Testis (tissue), 3 donors: Measurements from ENCODE around the gene AMIGO1. TPM values are rescaled to one million over a fixed set of nuclear protein-coding genes. Genes with fewer than 3 reads are reported as not detected.

Source experiments
- DNase-seq: peaks from one replicate; pipeline ENCODE4 v3.0.0-alpha.2; 2019
- H3K27ac ChIP-seq, 2 donors: fragments of 200-600 bp; sonication (generic); one replicate each; pipeline ENCODE4 v1.5.1; 2019
- H3K27me3 ChIP-seq: fragments of 200-600 bp; sonication (generic); one replicate; pipeline ENCODE4 v1.5.1; 2019
- H3K36me3 ChIP-seq: fragments of 200-600 bp; sonication (generic); one replicate; pipeline ENCODE4 v1.5.1; 2017; ENCODE audit warnings: low read depth; ENCODE audit errors: missing control alignments
- H3K4me1 ChIP-seq: fragments of 200-600 bp; sonication (generic); one replicate; pipeline ENCODE4 v1.5.1; 2019
- H3K4me3 ChIP-seq, 2 donors: fragments of 200-600 bp; sonication (generic); one replicate each; pipeline ENCODE4 v1.5.1; 2017 to 2019
- H3K9me3 ChIP-seq: fragments of 200-600 bp; sonication (generic); one replicate; pipeline ENCODE4 v1.5.1; 2017
- POLR2A ChIP-seq: fragments of 450-650 bp; IDR thresholded peaks from one replicate; pipeline ENCODE4 v1.6.1; 2017; ENCODE audit warnings: antibody characterized with exemption, mild to moderate bottlenecking, moderate library complexity
- WGBS, 2 donors: methylation state at CpG; one replicate each; pipeline ENCODE4 v1.1.5; 2018; 5-methylcytosine and 5-hydroxymethylcytosine counted together
- intact Hi-C: fragments of 100-400 bp; cut with DNase I; formaldehyde crosslinking; loops from one replicate; pipeline ENCODE4 v1.15.1; 2023; ENCODE audit warnings: low total_unique reads
- polyA plus RNA-seq: library from polyadenylated mRNA; stranded (reverse); fragments of 350-450 nt; fragmentation: Illumina TruSeq; extraction: RNeasy Lipid Tissue Mini Kit (QIAGEN cat#74804); gene quantifications from one replicate; pipeline ENCODE4 v1.2.3, GENCODE V29; 2014; ENCODE audit warnings: low read depth, low replicate concordance; ENCODE audit not compliant: insufficient read depth
- total RNA-seq, 2 donors: library from RNA; depleted of rRNA; stranded (reverse); fragments of >200 nt; gene quantifications; one replicate each; pipeline ENCODE4 v1.2.3, GENCODE V29; 2016
- TF ChIP-seq, protein P1 (sequence below), 3 experiments: fragments of 450-650 bp in 2 of 3; fragments of 200-600 bp in 1 of 3; sonication (generic) in 1 of 3; IDR thresholded peaks; one replicate each; pipeline ENCODE4 v1.5.1; 2016 to 2019; ENCODE audit warnings: antibody characterized with exemption in 3 of 3, mild to moderate bottlenecking in 2 of 3, moderate library complexity in 1 of 3

Gene AMIGO1
- total and polyA plus RNA-seq, 3 donors from 2014 or later = 5.1 to 6.7 (median 6.0) TPM

DNA sequence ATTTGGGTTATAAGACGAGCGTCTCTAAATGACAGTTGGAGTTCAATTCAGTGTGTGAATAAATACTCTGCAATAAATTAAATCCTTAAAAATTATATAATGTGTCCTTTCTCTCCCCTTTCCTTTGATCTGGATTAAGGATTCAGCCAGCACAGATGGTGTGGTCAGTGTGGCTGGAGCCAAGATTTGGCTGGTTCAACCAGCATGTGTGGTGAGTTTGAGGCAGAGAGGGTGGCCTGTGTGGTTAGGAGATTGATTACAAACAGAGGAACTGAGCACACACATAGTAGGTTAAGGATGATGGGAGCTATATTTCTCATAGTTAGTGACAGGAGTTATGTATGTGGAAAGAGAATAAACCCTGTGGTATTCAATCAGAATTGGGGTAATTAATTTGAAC is 14.2 kb upstream of the AMIGO1 start:
- intact Hi-C loops = no loop called here
- no peaks in the 10 kb centered on the region for H3K36me3 ChIP-seq
- no peaks in the 10 kb centered on the region for H3K9me3 ChIP-seq
- no peak overlapping the region for H3K27ac ChIP-seq
- peaks cover 12% of the 10 kb centered on the region for H3K4me1 ChIP-seq
- no peak for TF ChIP-seq POLR2A
- TF ChIP-seq, protein P1, sequence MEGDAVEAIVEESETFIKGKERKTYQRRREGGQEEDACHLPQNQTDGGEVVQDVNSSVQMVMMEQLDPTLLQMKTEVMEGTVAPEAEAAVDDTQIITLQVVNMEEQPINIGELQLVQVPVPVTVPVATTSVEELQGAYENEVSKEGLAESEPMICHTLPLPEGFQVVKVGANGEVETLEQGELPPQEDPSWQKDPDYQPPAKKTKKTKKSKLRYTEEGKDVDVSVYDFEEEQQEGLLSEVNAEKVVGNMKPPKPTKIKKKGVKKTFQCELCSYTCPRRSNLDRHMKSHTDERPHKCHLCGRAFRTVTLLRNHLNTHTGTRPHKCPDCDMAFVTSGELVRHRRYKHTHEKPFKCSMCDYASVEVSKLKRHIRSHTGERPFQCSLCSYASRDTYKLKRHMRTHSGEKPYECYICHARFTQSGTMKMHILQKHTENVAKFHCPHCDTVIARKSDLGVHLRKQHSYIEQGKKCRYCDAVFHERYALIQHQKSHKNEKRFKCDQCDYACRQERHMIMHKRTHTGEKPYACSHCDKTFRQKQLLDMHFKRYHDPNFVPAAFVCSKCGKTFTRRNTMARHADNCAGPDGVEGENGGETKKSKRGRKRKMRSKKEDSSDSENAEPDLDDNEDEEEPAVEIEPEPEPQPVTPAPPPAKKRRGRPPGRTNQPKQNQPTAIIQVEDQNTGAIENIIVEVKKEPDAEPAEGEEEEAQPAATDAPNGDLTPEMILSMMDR (IDR thresholded peaks at IDR 0.05) = no peak
- DNase-seq = no peak
- H3K27me3 ChIP-seq = no peaks in the 10 kb centered on the region
- 90% methylated on average over 2 of the region's 2 CpGs for WGBS, 2 donors
- no peak overlapping the region for H3K4me3 ChIP-seq

DNA sequence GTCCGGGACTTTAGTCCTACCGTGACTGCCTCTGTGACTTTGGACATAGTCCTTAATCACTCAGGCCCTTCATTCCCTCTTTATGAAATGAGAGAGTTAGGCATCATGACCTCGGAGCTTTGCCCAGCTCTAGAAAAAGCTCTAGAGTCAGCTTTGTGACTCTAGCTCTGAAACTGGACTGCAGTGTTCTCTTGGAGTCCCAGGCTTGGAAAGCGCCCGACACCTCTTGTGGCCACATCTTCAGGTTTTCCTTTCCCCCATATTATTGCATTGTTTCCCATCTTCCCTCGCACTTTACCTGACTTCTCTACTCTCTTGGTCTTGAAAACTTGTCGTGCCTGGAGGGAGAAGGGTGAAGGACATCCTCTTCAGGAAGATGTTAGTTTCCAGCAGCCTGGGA is 12.5 kb upstream of the AMIGO1 start:
- Histone ChIP-seq H3K9me3 (no peaks in the 10 kb centered on the region), H3K27ac (no peak overlapping the region), H3K36me3 (no peaks in the 10 kb centered on the region), H3K27me3 (no peaks in the 10 kb centered on the region), H3K4me3 (no peak overlapping the region), H3K4me1 (peaks cover 12% of the 10 kb centered on the region)
- intact Hi-C loops = no loop called here
- TF ChIP-seq POLR2A = no peak
- TF ChIP-seq, protein P1 (IDR thresholded peaks at IDR 0.05) = no peak
- DNase-seq = no peak
- WGBS, 2 donors = 77 to 83% methylated on average over 7 of the region's 7 CpGs

DNA sequence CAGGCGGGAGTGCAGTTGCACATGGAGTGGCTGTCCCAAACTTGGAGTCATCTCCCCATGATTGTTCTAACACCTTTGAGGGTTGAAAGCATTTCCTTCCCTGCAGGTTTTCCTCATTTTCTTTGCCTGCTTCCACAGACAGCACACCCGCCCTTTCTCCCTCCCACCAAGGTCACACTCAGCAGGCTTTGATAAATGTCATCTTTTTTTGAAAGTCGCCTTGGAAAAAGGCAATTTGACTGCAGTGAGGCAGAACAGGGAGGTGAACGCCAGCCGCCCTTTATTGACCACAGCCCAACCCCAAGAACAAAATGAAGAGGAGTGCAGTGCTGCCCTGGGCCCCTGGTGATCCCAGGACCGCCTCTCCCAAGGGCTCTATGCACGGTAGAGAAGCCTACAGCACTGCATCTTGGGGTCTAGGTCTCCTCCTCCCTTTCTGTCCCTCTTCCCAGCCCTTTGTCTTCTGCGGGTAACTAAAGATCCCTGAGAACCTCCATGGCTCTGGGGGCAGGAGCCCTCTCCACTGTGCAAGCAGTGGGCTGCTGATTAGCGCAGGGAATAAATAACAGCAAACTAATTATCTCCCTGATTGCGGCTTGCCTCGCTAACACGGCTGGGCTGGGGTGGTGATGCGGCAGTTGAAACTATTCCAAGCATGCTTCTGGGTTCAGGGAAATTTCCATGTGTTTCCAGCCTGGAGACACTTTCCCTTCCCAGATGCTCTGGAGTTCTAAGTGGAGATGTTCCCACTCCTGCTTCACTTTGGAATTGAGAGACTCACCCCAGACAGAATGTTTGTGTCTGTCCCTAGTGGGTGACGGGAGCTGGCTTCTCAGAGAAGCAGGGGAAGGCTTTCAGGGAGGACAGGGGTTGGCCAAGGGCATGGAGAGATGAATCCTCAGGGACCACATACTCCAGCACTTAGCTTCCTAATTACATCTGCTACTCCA is 11.8 kb upstream of the AMIGO1 start:
- Histone ChIP-seq H3K4me1 (peaks cover 12% of the 10 kb centered on the region), H3K27ac (no peak overlapping the region), H3K4me3 (no peak overlapping the region), H3K36me3 (no peaks in the 10 kb centered on the region), H3K27me3 (no peaks in the 10 kb centered on the region), H3K9me3 (no peaks in the 10 kb centered on the region)
- 44 to 52% methylated on average over 8 to 14 of the region's 14 CpGs for WGBS, 2 donors
- TF ChIP-seq POLR2A = no peak
- TF ChIP-seq, protein P1 (IDR thresholded peaks at IDR 0.05) = no peak
- intact Hi-C loops = no loop called here
- no peak for DNase-seq

DNA sequence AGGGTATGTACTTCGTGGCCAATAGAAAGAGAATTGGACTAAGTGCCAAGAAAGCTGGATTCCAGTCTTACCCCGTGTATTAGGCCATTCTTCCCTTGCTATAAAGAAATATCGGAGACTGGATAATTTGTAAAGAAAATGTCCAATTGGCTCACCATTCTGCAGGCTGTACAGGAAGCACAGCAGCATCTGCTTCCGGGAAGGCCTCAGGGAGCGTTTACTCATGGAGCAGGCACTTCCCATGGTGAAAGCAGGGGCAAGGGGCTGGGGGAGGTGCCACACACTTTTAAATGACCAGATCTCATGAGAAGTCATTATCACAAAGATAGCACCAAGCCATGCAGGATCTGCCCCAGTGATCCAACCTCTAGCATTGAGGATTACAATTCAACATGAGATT is 7.8 kb upstream of the AMIGO1 start:
- Histone ChIP-seq H3K4me3 (no peak overlapping the region), H3K9me3 (no peaks in the 10 kb centered on the region), H3K27me3 (no peaks in the 10 kb centered on the region), H3K4me1 (peaks cover 12% of the 10 kb centered on the region), H3K27ac (no peak overlapping the region), H3K36me3 (no peaks in the 10 kb centered on the region)
- 93 to 96% methylated on average over 5 of the region's 5 CpGs for WGBS, 2 donors
- DNase-seq = no peak
- intact Hi-C loops = no loop called here
- no peak for TF ChIP-seq POLR2A
- TF ChIP-seq, protein P1 (IDR thresholded peaks at IDR 0.05) = no peak
